HG03095 (cell line): ENCODE results near the gene LTBR.
"Not testable (repeated sequence)": the region's sequence is repeated elsewhere in the genome, so short reads cannot be mapped to it uniquely, and the experiment has no call there.

ENCODE experiments used
- ATAC-seq: cut with Tn5 transposase; IDR thresholded peaks from one replicate; pipeline ENCODE4 v1.9.1; 2021; ENCODE audit warnings: moderate library complexity; ENCODE audit not compliant: unreplicated experiment

LTBR gene

DNA sequence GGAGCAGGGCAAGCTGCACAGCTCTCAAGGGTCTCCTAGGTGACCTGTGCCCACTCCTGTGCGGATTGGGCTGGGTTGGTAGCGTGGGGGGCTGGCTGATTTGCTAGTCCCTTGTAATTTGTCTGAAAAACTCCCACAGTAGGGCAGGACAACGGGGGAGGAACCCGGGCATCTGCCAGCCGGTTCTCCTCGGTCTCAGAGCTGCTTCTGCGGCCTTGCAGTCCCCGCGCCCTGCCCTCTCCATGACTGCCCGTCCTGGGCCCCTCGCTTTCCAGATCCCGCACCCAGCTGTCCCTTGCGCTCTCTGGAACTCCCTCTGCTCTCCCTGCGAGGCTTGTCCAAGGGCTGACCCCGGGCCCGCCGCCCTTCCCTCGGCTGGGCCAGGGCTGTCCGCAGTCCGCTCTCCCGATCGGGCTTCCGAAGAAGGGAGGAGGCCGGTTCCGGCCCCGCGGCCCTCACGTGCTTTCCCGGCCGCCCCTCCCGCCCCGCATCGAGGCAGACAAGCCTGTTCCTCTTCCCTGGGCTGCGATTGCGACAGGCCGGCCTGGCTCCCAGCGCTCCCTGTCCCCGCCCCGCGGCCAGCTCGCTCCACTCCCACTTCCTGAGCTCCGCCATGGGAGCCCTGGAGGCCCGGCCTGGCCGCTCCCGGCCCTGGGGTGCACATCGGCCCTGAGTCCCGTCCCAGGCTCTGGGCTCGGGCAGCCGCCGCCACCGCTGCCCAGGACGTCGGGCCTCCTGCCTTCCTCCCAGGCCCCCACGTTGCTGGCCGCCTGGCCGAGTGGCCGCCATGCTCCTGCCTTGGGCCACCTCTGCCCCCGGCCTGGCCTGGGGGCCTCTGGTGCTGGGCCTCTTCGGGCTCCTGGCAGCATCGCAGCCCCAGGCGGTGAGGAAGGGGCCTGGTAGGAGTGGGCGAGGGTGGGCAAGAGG, at the start of gene LTBR:
TSS of gene LTBR (plus strand) at position 591 of the 927 bp plus-strand sequence. CDS start at position 788, 197 bp downstream.
- no peak for ATAC-seq

GRCh38 chr12:6334359-6334758, 49.6 kb upstream of the LTBR start:
- no peak for ATAC-seq

GRCh38 chr12:6334940-6335450, 49.0 kb upstream of the LTBR start:
- no peak for ATAC-seq

DNA sequence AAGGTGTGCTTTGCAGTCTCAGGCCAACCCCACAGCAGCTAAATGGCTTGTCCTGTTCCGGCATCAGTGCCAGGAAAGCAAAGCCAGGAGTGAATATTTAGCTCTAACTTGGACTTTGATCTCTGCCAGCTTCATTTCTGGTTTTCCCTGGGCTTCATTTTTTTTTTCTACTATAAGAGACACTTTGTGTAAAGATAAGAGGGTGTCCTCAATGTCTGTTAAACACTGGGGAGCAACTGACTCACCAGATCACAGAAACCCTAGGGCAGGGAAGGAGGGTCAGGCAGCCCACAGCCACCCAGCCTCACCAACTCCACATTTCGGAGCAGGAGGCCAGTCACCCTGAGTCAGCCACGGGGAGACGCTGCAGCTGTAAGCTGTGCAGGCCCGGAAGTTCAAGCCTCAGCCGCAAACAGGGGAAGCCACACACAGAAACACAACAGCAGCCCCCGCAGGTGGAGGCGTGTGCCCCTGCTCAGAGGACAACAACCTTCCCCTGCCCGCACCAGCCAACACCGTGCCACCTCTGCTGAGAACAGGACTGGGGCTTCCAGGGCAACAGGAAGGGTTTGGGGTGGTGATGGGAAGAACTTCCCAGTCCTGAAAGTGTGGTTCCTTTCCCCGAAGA, 48.4 kb upstream of the LTBR start:
- ATAC-seq, result peak; percentile 63

GRCh38 chr12:6336079-6336888, 47.7 kb upstream of the LTBR start:
- no peak for ATAC-seq

DNA sequence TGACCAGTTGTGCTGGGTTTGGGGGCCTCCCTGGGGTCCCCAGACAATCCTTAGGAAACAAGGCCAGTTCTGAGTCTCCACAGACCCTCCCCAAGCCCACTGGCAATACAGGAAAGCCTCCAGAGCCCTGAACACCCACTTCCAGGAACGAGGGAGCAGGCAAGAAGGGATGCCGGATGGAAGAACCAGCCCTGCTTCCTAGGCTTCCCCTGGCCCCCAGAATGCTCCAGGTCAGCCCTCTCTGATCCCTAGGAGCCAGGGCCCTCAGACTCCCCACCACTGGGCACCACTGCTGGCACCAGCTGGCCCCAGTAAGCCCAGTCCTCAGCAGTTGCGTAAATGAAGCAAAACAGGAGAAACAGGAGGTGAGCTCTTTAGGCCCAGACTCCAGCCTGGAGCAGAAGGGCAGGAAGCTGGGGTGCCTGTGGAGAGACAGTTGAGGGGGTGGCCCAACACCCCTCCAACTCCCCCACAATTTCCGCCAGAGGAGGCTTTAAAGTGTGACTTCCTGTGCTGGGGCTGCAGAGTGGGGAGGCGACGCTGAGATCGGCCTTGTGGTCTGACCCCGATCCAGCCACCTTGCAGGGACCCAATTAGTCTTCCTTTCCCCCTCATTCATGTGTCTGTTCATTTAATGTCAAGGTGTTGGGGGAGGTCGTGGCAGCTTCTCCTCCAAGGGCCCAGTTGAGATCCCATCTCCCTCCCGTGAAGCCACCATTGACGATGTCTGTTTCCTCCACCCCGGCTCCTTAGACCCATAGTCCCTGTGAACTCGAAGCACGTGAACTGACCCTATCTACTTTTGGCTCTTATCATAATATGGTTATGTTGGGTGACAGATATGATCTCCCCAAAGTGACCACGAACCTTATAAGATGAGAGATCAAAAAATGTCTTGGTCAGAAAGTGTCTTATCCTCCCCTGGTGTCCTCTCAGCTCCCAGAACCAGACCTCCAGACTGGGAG, 46.8 kb upstream of the LTBR start:
- no peak for ATAC-seq

- no peak for ATAC-seq
These were observed 46.0 kb upstream of the LTBR start for GRCh38 chr12:6337958-6338433.

DNA sequence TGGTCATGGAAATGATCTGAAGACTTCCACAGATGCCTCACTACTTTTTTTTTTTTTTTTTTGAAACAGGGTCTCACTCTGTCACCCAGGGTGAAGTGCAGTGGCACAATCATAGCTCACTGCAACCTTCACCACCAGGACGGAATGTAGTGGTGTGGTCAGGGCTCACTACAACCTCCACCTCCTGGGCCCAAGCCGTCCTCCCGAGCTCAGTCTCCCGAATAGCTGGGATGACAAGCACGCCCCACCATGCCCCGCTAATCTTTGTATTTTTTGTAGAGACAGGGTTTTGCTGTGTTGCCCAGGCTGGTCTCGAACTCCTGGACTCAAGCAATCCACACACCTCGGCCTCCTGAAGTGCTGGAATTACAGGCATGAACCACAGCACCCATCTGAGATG, 45.4 kb upstream of the LTBR start:
- ATAC-seq, result not testable (repeated sequence)

GRCh38 chr12:6338955-6339354, 45.0 kb upstream of the LTBR start:
- ATAC-seq, result no peak

GRCh38 chr12:6340032-6340638, 43.8 kb upstream of the LTBR start:
- no peak for ATAC-seq

- ATAC-seq, result no peak
These were observed 43.1 kb upstream of the LTBR start for GRCh38 chr12:6340745-6341416.

DNA sequence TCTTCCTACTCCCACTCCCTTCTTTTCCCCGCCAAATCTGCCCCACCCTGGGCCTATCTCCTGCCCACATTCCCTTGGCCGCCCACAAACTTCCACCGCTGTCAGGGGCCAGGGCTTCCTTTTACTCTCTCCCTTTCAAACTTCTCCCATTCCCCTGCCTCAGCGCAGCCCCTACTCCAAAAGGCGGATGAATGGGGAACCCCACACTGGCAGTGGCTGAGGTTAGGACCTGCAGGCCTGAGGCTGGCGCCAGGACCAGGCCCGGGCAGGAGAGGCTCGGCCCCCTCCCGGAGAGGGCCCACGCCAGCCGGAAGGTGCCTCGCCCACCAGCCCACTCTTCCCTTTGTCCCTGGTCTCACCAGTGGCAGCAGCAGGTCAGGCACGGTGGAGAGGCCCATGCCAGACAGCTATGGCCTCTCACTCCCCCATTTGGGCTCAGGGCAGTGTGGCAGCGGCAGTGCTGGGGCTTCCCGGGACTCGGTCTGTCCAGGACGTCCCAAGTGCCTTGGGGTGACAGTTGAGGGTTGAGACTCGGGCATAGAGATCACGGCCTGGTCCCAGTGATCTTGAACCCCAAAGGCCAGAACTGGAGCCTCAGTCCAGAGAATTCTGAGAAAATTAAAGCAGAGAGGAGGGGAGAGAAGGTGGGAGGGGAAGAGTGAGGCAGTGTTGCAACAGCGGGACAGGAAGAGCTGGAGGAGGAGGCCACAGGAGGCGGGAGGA, 42.4 kb upstream of the LTBR start, which contains the start of gene TNFRSF1A:
TSS of gene TNFRSF1A (minus strand) at position 660 of the 723 bp plus-strand sequence. CDS start at position 398, 262 bp downstream.
- no peak for ATAC-seq

DNA sequence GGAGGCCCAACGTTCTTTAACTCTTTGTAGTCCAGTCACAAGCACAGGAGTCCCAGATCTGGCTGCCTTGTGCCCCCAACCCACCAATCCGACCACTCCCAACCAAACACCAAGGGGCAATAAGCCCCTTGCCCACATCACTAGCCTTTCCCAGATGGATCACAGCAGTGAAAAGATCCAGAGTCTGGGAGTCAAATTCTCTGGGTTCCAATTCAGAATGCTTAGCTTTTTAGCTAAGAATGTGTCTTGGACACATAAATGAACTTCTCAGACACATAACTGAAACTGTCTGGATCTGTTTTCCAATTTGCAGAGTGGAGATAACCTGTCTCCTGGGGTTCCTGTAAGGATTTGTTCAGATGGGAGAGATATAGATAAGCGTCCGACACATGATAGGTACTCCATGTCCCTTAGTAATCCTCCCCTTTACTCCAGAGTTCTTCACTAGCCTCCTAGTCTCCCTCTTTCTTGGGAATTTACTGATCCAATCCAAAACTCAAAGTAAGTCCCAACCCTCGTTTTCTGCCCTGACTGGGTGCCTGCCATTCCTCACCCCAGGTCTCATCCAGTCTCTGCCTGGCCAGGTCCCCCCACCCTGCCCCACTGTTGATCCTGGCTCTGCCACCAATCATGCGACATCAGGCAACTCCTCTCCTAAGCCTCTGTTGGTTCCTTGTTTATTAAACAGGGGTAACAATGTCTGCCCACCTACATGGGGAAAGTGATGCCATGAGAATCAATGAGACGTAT, 41.6 kb upstream of the LTBR start:
- ATAC-seq, result no peak

GRCh38 chr12:6343518-6343917, 40.4 kb upstream of the LTBR start:
- no peak for ATAC-seq

- not testable (repeated sequence) for ATAC-seq
These were observed 39.8 kb upstream of the LTBR start for GRCh38 chr12:6344101-6344660.

- ATAC-seq, result no peak
These were observed 38.5 kb upstream of the LTBR start for GRCh38 chr12:6345319-6346091.
